ENCODE measurements around the gene CDK9. TPM values are rescaled to one million over a fixed set of nuclear protein-coding genes. Genes with fewer than 3 reads are reported as not detected.
A peak's percentile ranks its signal among the peaks of the same experiment; 100 is the strongest.

CDK9 gene
- total and polyA plus RNA-seq, 2 experiments from 2014 or later, result 58.5 to 84.3 TPM

GRCh38 chr9:127758843-127759242 lies 27.0 kb upstream of the CDK9 start:
- DNase-seq (ENCODE audit: low spot score), result no peak
- Histone ChIP-seq H3F3A (replicated peaks; ENCODE audit: low read depth) (peaks cover 8% of the 10 kb centered on the region; the same call in 1 of the 2 replicates), H3K4me2 (no peak overlapping the region), H3K27ac (ENCODE audit: low read depth) (no peak overlapping the region), H2AFZ (no peak overlapping the region), H3K4me1 (ENCODE audit: insufficient read depth) (peaks cover 22% of the 10 kb centered on the region), H4K20me1 (replicated peaks; ENCODE audit: insufficient read depth) (no peaks in the 10 kb centered on the region), H3K79me2 (replicated peaks; ENCODE audit: insufficient read depth) (no peaks in the 10 kb centered on the region), H3K4me3 (no peak overlapping the region), H3K9me2 (ENCODE audit: insufficient read depth) (no peaks in the 10 kb centered on the region), H3K36me3 (ENCODE audit: insufficient read depth) (no peaks in the 10 kb centered on the region), H3K27me3 (ENCODE audit: insufficient read depth) (peaks cover 14% of the 10 kb centered on the region)
- Mint-ChIP-seq H3K27ac (no peak overlapping the region), H3K36me3 (ENCODE audit: low read depth) (no peaks in the 10 kb centered on the region; the same call in 2 of the 3 replicates), H3K4me3 (no peak overlapping the region), H3K27me3 (ENCODE audit: insufficient read depth, low read depth, poor library complexity) (peaks cover 11% of the 10 kb centered on the region), H3K9me3 (no peaks in the 10 kb centered on the region), H3K4me1 (peaks cover 27% of the 10 kb centered on the region)
- no peak for TF ChIP-seq EZH2phosphoT487 (IDR thresholded peaks at IDR 0.05; ENCODE audit: unreplicated experiment)
- TF ChIP-seq ZNF462 (CRISPR knock-in tag; IDR thresholded peaks at IDR 0.05), result no peak
- no peak for ATAC-seq

DNA sequence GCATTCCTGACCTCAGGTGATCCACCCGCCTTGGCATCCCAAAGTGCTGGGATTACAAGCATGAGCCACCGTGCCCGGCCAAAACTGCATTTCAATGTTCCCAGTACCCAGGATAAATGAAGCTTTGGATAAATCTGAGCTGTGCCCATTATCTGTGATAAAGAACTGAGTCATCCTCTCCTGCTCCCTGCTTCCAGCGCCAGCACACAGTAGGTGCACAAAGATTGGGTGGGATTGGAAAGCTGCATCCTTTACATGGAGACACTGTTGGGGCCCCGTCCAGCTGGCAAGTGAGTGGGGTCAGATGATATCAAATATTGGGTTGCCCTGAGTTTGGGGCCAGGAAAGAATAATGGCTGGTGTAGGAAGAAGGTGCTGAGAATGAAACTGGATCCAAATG lies 24.8 kb upstream of the CDK9 start:
- Histone ChIP-seq H3K36me3 (ENCODE audit: insufficient read depth) (no peaks in the 10 kb centered on the region), H3K4me2 (no peak overlapping the region), H3K4me3 (no peak overlapping the region), H3K4me1 (ENCODE audit: insufficient read depth) (peaks cover 20% of the 10 kb centered on the region), H3K9me2 (ENCODE audit: insufficient read depth) (no peaks in the 10 kb centered on the region), H3K27me3 (ENCODE audit: insufficient read depth) (peaks cover 8% of the 10 kb centered on the region), H2AFZ (0 out of 2 replicates have a peak overlapping the region, but pooled peaks have one; percentile 10), H3K79me2 (replicated peaks; ENCODE audit: insufficient read depth) (no peaks in the 10 kb centered on the region), H4K20me1 (replicated peaks; ENCODE audit: insufficient read depth) (no peaks in the 10 kb centered on the region), H3F3A (replicated peaks; ENCODE audit: low read depth) (peaks cover 10% of the 10 kb centered on the region; the same call in 1 of the 2 replicates), H3K27ac (ENCODE audit: low read depth) (no peak overlapping the region)
- Mint-ChIP-seq H3K27me3 (ENCODE audit: insufficient read depth, low read depth, poor library complexity) (peaks cover 18% of the 10 kb centered on the region), H3K4me3 (no peak overlapping the region), H3K27ac (no peak overlapping the region), H3K36me3 (ENCODE audit: low read depth) (no peaks in the 10 kb centered on the region; the same call in 2 of the 3 replicates), H3K4me1 (peaks cover 33% of the 10 kb centered on the region), H3K9me3 (no peaks in the 10 kb centered on the region)
- ATAC-seq (no peak), DNase-seq (ENCODE audit: low spot score) (no peak)
- TF ChIP-seq, protein P1, sequence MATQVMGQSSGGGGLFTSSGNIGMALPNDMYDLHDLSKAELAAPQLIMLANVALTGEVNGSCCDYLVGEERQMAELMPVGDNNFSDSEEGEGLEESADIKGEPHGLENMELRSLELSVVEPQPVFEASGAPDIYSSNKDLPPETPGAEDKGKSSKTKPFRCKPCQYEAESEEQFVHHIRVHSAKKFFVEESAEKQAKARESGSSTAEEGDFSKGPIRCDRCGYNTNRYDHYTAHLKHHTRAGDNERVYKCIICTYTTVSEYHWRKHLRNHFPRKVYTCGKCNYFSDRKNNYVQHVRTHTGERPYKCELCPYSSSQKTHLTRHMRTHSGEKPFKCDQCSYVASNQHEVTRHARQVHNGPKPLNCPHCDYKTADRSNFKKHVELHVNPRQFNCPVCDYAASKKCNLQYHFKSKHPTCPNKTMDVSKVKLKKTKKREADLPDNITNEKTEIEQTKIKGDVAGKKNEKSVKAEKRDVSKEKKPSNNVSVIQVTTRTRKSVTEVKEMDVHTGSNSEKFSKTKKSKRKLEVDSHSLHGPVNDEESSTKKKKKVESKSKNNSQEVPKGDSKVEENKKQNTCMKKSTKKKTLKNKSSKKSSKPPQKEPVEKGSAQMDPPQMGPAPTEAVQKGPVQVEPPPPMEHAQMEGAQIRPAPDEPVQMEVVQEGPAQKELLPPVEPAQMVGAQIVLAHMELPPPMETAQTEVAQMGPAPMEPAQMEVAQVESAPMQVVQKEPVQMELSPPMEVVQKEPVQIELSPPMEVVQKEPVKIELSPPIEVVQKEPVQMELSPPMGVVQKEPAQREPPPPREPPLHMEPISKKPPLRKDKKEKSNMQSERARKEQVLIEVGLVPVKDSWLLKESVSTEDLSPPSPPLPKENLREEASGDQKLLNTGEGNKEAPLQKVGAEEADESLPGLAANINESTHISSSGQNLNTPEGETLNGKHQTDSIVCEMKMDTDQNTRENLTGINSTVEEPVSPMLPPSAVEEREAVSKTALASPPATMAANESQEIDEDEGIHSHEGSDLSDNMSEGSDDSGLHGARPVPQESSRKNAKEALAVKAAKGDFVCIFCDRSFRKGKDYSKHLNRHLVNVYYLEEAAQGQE (IDR thresholded peaks at IDR 0.05; ENCODE audit: unreplicated experiment), result no peak
- TF ChIP-seq EZH2 (IDR thresholded peaks at IDR 0.05; ENCODE audit: low read depth, unreplicated experiment) (no peak), ZNF331 (CRISPR knock-in tag; IDR thresholded peaks at IDR 0.05; ENCODE audit: low read depth) (no peak)
